Right ventricle myocardium superior (tissue), 1 donor: Measurements from ENCODE around the gene RETREG1. TPM values are rescaled to one million over a fixed set of nuclear protein-coding genes. Genes with fewer than 3 reads are reported as not detected.
"Not testable (repeated sequence)": the region's sequence is repeated elsewhere in the genome, so short reads cannot be mapped to it uniquely, and the experiment has no call there.

ENCODE experiments used
- ATAC-seq: fragments of 200-7000 bp; cut with Tn5 transposase; one replicate; pipeline ENCODE4 v1.9.1; 2020; ENCODE audit warnings: mild to moderate bottlenecking; ENCODE audit not compliant: poor library complexity
- DNase-seq: peaks from one replicate; pipeline ENCODE4 v3.0.0-alpha.2; 2020
- intact Hi-C: fragments of 100-400 bp; cut with DNase I; formaldehyde crosslinking; loops from one replicate; pipeline ENCODE4 v1.11.2; 2022
- total RNA-seq: library from RNA; stranded (reverse); fragmentation: NEBNext Ultra II Directional; extraction: Animal tissue kit (Norgen Biotek cat#: 25700); gene quantifications from one replicate; pipeline ENCODE4 v1.2.1, GENCODE V29; 2021
- donor health status: DM: no; HTN: yes; CAD: no; lungs with severe emphysema.

The RETREG1 gene
- total RNA-seq, 1 donor from 2014 or later: 272 TPM

GRCh38 chr5:16482891-16483290, 133.9 kb downstream of the RETREG1 start:
- intact Hi-C loops: loop anchor here (10.0 kb wide), 1 partner anchor 292 kb away; no protein-coding TSS in a partner anchor
- DNase-seq: no peak
- ATAC-seq: no peak

DNA sequence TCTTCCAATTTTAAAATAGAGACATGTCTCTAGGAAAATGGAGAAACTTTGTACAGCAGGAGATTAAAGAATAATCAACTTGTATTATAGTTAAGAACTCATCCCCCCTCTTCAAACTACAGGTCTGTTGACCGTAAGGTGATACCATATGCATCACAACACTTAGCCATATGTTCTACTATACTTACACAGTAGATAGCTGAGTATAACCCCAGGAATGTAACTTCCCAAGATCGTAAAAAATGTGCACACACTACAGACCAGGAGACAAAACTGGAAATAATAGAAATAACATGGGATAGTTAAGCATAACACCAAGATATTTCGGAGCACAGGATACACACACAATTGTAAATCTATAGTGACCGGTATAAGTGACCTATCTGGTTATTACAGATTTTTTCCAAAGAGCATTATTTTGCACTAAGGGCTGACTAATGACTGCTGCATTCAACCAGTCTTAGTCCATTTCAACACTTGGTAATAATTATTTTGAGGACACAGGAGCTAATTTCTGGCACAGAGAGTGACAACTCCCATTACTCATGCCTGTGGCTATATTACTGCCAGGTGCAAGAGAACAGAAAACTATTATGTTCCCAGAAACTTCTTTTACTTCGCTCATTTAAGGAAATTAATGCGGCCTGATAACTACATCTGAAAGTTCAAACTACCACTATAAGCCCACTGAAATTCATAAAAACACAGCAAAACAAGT, 135.8 kb downstream of the RETREG1 start:
- intact Hi-C loops: loop anchor here (10.0 kb wide), 1 partner anchor 294 kb away; no protein-coding TSS in a partner anchor
- DNase-seq (no peak), ATAC-seq (no peak)

DNA sequence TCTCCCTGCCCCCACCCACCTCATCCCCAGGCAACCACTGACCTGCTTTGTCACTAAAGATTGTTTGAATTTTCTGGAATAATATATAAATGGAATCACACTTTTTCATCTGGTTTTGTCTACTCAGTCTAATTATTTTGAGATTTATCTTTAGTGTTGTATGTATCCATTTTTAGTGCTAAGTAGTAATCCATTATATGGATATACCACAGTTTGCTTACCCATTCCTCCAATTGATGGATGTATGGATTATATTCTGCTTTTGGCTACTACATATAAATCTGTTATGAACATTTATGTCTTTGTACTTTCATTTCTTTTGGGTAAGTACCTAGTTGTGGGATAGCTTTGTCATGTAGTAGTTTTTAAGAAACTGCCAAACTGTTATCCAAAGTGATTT, 136.7 kb downstream of the RETREG1 start:
- DNase-seq (no peak), ATAC-seq (no peak)
- intact Hi-C loops: loop anchor here (10.0 kb wide), 1 partner anchor 295 kb away; no protein-coding TSS in a partner anchor

- ATAC-seq: no peak
- DNase-seq: no peak
- intact Hi-C loops: no loop called here
These were observed 139.3 kb downstream of the RETREG1 start for GRCh38 chr5:16477541-16477940.

GRCh38 chr5:16476417-16476816, 140.4 kb downstream of the RETREG1 start:
- DNase-seq, intact Hi-C loops, ATAC-seq: not testable (repeated sequence)

DNA sequence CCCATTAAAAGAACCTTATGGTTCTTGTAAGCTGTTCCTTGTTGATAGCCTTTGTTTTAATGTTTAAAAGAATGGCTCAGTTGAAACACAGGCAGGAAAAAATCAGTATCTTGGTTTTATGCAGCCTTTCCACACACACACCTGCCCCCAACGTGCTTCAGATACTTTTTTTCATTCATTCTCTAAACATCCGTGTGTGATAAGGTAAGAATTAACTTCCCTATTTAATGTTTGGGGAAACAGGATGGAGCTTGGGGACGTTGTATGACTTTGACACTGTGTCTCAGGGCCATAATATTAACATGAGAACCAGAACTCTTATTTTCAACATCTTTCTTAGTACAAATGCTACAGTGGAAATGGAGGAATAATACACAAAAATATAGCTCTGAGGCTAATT, 145.4 kb downstream of the RETREG1 start:
- ATAC-seq (no peak), DNase-seq (no peak)
- intact Hi-C loops: no loop called here

DNA sequence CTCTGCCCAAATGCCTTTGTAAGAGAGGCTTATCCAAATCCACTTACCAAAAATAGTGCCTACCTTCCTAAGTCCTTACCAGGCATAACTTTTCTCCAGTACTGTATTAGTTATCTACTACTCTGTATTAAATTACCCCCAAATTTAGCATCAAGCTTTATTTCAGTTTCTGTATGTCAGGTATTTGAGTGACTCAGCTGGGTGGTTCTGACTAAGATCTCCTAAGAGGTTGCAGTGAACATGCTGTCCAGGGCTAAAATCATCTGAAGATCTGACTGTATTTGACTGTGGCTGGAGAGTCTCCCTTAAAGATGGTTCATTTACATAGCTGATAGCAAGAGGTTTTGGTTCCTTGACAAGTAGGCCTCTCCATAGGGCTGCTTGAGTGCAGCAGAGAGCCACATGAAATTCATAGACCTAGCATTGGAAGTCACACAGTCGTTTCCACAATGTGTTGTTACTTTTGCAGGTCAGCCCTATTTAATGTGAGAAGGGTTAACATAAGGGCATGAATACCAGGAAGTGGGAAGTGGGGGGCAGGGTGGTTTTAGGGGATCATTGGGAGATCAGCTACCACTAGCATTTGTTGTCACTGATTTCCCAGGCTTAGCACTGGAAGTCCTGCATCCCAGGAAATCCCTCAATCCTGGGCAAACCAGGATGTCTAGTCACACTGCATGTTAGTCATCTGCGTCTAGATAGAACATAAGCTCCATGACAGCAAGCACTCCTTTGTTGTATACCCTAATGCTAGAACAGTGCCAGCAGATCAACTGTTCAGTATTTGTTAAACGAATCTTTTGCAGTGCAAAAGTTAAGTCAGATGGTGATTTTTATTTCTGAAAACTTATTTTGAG, 149.2 kb downstream of the RETREG1 start:
- intact Hi-C loops: no loop called here
- DNase-seq (no peak), ATAC-seq (peak; percentile 62)

- DNase-seq: peak; percentile 95
- intact Hi-C loops: no loop called here
- ATAC-seq: peak; percentile 91
These were observed 151.0 kb downstream of the RETREG1 start, which contains the start of gene ZNF622 for GRCh38 chr5:16465544-16466432. Gene ZNF622 (minus strand): TSS chr5:16465800. CDS start chr5:16465665, 135 bp downstream.

- intact Hi-C loops: no loop called here
- peak; percentile 38 for DNase-seq
- ATAC-seq: no peak
These were observed 151.9 kb downstream of the RETREG1 start for GRCh38 chr5:16464664-16465543.

DNA sequence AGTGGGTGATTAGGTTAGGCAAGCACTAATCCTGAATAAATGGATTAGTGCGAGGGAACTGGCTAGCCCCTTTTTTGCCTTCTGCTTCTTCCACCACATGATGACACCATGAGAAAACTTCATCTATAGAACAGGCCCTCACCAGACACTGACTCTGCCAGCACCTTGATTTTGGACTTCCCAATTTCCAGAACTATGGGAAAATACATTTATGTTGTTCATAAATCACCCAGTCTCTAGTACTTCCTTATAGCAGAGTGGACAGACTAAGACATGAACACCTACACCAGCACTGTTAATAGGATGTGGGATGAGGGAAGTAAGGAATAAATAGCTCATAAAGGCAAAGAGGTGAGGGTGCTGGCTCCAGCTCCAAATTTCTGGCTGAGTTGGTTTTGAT, 152.6 kb downstream of the RETREG1 start:
- ATAC-seq: no peak
- intact Hi-C loops: no loop called here
- DNase-seq: no peak

DNA sequence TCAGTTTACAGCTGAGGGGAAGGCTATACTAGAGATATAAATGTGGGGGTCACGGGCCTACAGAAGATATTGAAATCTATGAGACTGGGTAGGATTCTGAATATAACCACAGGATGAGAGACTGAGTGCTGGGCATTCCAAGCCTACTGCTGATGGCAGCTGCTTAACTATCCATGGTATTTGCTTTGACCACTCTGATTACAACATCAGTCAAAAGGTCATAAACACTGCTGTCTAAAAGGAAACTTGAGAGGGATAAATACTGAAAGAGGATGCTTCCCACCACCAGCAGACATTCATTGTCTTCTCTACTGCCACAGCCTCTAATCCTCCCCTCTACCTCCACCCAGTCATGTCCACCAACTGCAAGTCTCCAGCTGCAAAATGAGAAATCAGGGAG, 155.0 kb downstream of the RETREG1 start:
- intact Hi-C loops: no loop called here
- ATAC-seq: no peak

GRCh38 chr5:16461026-16461425, 155.8 kb downstream of the RETREG1 start:
- ATAC-seq (no peak), DNase-seq (no peak)
- intact Hi-C loops: no loop called here

More for the DNA sequence above, 155.0 kb downstream of the RETREG1 start:
- no peak for DNase-seq

GRCh38 chr5:16459451-16459850, 157.3 kb downstream of the RETREG1 start:
- intact Hi-C loops: no loop called here
- ATAC-seq: peak; percentile 78
- DNase-seq: no peak

- DNase-seq: no peak
- intact Hi-C loops: no loop called here
- ATAC-seq: no peak
These were observed 158.9 kb downstream of the RETREG1 start for GRCh38 chr5:16457853-16458252.

DNA sequence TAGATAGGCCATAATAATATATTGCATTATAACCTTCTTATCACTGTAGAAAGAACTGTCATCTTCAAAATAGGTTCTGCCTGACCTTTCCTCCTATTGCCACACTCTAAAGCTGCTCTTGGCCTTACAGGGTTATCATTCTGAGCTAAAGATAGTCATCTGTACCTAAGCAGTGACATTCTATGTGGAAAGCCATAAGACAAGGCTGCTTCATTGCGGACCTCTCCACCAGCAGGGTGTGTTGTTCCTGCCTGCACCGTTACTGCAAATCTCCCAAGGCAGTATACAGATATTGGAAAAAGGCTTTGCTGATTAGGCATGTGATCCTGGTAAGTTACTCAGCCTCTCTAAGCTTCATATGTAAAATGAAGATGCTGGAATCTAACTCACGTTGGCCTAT, 159.3 kb downstream of the RETREG1 start:
- intact Hi-C loops: no loop called here
- DNase-seq (no peak), ATAC-seq (peak; percentile 36)

- intact Hi-C loops: no loop called here
- ATAC-seq (peak; percentile 42), DNase-seq (peak; percentile 36)
These were observed 160.5 kb downstream of the RETREG1 start for GRCh38 chr5:16456103-16456832.

GRCh38 chr5:16455668-16456067, 161.1 kb downstream of the RETREG1 start:
- DNase-seq: no peak
- intact Hi-C loops: no loop called here
- no peak for ATAC-seq
